ENCODE results near the gene ITSN1. TPM values are rescaled to one million over a fixed set of nuclear protein-coding genes. Genes with fewer than 3 reads are reported as not detected.
A peak's percentile ranks its signal among the peaks of the same experiment; 100 is the strongest.

The ITSN1 gene
- total RNA-seq, 1 donor from 2014 or later: 116 TPM

GRCh38 chr21:33688353-33688752, 46.1 kb downstream of the ITSN1 start:
- TF ChIP-seq CTCF (IDR thresholded peaks at IDR 0.05; ENCODE audit: unreplicated experiment): no peak
- Mint-ChIP-seq H3K4me1 (ENCODE audit: low read depth) (peaks cover 57% of the 10 kb centered on the region), H3K27me3 (no peaks in the 10 kb centered on the region), H3K27ac (no peak overlapping the region), H3K36me3 (ENCODE audit: insufficient read depth) (no peaks in the 10 kb centered on the region), H3K9me3 (ENCODE audit: low read depth) (no peaks in the 10 kb centered on the region), H3K4me3 (ENCODE audit: low read depth) (no peak overlapping the region)
- DNase-seq (ENCODE audit: low spot score, unreplicated experiment): no peak

GRCh38 chr21:33690874-33691273, 48.6 kb downstream of the ITSN1 start:
- Mint-ChIP-seq H3K4me3 (ENCODE audit: low read depth) (no peak overlapping the region), H3K9me3 (ENCODE audit: low read depth) (no peaks in the 10 kb centered on the region), H3K27ac (peak overlapping the region; percentile 8), H3K4me1 (ENCODE audit: low read depth) (peaks cover 44% of the 10 kb centered on the region), H3K27me3 (no peaks in the 10 kb centered on the region), H3K36me3 (ENCODE audit: insufficient read depth) (no peaks in the 10 kb centered on the region)
- no peak for DNase-seq (ENCODE audit: low spot score, unreplicated experiment)
- TF ChIP-seq CTCF (IDR thresholded peaks at IDR 0.05; ENCODE audit: unreplicated experiment): no peak

GRCh38 chr21:33691945-33692603, 49.8 kb downstream of the ITSN1 start:
- no peak for DNase-seq (ENCODE audit: low spot score, unreplicated experiment)
- Mint-ChIP-seq H3K9me3 (ENCODE audit: low read depth) (no peaks in the 10 kb centered on the region), H3K27me3 (no peaks in the 10 kb centered on the region), H3K4me3 (ENCODE audit: low read depth) (no peak overlapping the region), H3K4me1 (ENCODE audit: low read depth) (peaks cover 44% of the 10 kb centered on the region), H3K36me3 (ENCODE audit: insufficient read depth) (no peaks in the 10 kb centered on the region), H3K27ac (no peak overlapping the region)
- no peak for TF ChIP-seq CTCF (IDR thresholded peaks at IDR 0.05; ENCODE audit: unreplicated experiment)

GRCh38 chr21:33695813-33696212, 53.5 kb downstream of the ITSN1 start:
- Mint-ChIP-seq H3K4me3 (ENCODE audit: low read depth) (no peak overlapping the region), H3K27me3 (no peaks in the 10 kb centered on the region), H3K9me3 (ENCODE audit: low read depth) (no peaks in the 10 kb centered on the region), H3K36me3 (ENCODE audit: insufficient read depth) (no peaks in the 10 kb centered on the region), H3K27ac (peak overlapping the region; percentile 87), H3K4me1 (ENCODE audit: low read depth) (peaks cover 44% of the 10 kb centered on the region)
- DNase-seq (ENCODE audit: low spot score, unreplicated experiment): no peak
- TF ChIP-seq CTCF (IDR thresholded peaks at IDR 0.05; ENCODE audit: unreplicated experiment): no peak

DNA sequence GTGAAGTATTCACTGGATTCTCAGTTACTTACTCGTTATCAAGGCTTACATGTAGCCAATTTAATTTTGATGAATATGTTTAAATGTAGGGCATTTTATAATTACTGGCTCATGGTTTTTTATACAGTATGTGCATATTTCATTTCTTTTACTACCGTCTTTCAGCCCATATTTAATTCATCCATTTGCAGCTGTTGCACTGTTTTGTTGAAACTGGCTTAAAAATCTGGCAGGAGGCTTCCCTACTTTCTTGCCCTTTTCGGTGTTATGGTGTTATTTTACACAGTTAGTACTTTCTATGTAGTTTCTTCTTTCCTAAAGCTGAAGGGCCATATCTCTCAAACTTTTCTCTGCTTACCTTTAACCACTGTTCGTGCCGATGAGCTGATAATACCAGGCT, 54.2 kb downstream of the ITSN1 start:
- TF ChIP-seq CTCF (IDR thresholded peaks at IDR 0.05; ENCODE audit: unreplicated experiment): no peak
- no peaks in the 10 kb centered on the region for H3K9me3 Mint-ChIP-seq (ENCODE audit: low read depth)

More for the DNA sequence above, 54.2 kb downstream of the ITSN1 start:
- H3K27me3 Mint-ChIP-seq: no peaks in the 10 kb centered on the region
- no peak for DNase-seq (ENCODE audit: low spot score, unreplicated experiment)
- no peaks in the 10 kb centered on the region for H3K36me3 Mint-ChIP-seq (ENCODE audit: insufficient read depth)
- H3K27ac Mint-ChIP-seq: no peak overlapping the region
- H3K4me1 Mint-ChIP-seq (ENCODE audit: low read depth): peaks cover 39% of the 10 kb centered on the region
- no peak overlapping the region for H3K4me3 Mint-ChIP-seq (ENCODE audit: low read depth)
